ENCODE results near the gene ETNK2. TPM values are rescaled to one million over a fixed set of nuclear protein-coding genes. Genes with fewer than 3 reads are reported as not detected.

Gene ETNK2
- total and polyA plus RNA-seq, 2 of the 8 experiments (the other 6 are each of a cell fraction or from before 2014, with no cell fraction given), result 20.1 to 26.7 TPM

GRCh38 chr1:204169858-204170257, 18.0 kb upstream of the ETNK2 start (continued):
- no peak for TF ChIP-seq MAX (IDR thresholded peaks at IDR 0.05)
- TF ChIP-seq BRCA1 (IDR thresholded peaks at IDR 0.05; ENCODE audit: low read depth, low read length), result no peak
- TF ChIP-seq JUND (IDR thresholded peaks at IDR 0.05; ENCODE audit: low read length), result no peak
- no peak for TF ChIP-seq NRF1 (IDR thresholded peaks at IDR 0.05; ENCODE audit: low read depth, low read length)
